ENCODE data around the gene PTPRD.

The PTPRD gene

GRCh38 chr9:10045598-10045997, 567.2 kb downstream of the PTPRD start:
- no peak for DNase-seq

- DNase-seq: no peak
These were observed 571.0 kb downstream of the PTPRD start for GRCh38 chr9:10041726-10042229.

- no peak for DNase-seq
These were observed 576.7 kb downstream of the PTPRD start for GRCh38 chr9:10036095-10036494.

GRCh38 chr9:10032166-10032565, 580.6 kb downstream of the PTPRD start:
- DNase-seq: no peak

- DNase-seq: no peak
These were observed 586.3 kb downstream of the PTPRD start for GRCh38 chr9:10026443-10026984.

GRCh38 chr9:10015755-10016154, 597.0 kb downstream of the PTPRD start:
- no peak for DNase-seq

- no peak for DNase-seq
These were observed 597.9 kb downstream of the PTPRD start for GRCh38 chr9:10014889-10015288.

- DNase-seq: no peak
These were observed 603.4 kb downstream of the PTPRD start for GRCh38 chr9:10009401-10009800.

GRCh38 chr9:10008101-10008799, 604.6 kb downstream of the PTPRD start:
- no peak for DNase-seq

- no peak for DNase-seq
These were observed 605.4 kb downstream of the PTPRD start for GRCh38 chr9:10007356-10007755.

- no peak for DNase-seq
These were observed 607.6 kb downstream of the PTPRD start for GRCh38 chr9:10005206-10005605.

- no peak for DNase-seq
These were observed 609.8 kb downstream of the PTPRD start for GRCh38 chr9:10003047-10003446.

GRCh38 chr9:10000669-10001068, 612.1 kb downstream of the PTPRD start:
- DNase-seq: no peak

GRCh38 chr9:9998491-9999287, 614.1 kb downstream of the PTPRD start:
- DNase-seq: no peak

GRCh38 chr9:9997585-9997984, 615.2 kb downstream of the PTPRD start:
- no peak for DNase-seq

GRCh38 chr9:9996259-9996658, 616.5 kb downstream of the PTPRD start:
- DNase-seq: no peak

- no peak for DNase-seq
These were observed 619.9 kb downstream of the PTPRD start for GRCh38 chr9:9992936-9993335.

- no peak for DNase-seq
These were observed 639.7 kb downstream of the PTPRD start for GRCh38 chr9:9973062-9973461.

- no peak for DNase-seq
These were observed 642.3 kb downstream of the PTPRD start for GRCh38 chr9:9970514-9970913.

- no peak for DNase-seq
These were observed 649.0 kb downstream of the PTPRD start for GRCh38 chr9:9963841-9964240.

- no peak for DNase-seq
These were observed 650.9 kb downstream of the PTPRD start for GRCh38 chr9:9961934-9962333.

- no peak for DNase-seq
These were observed 651.3 kb downstream of the PTPRD start for GRCh38 chr9:9961487-9961886.

- DNase-seq: no peak
These were observed 661.1 kb downstream of the PTPRD start for GRCh38 chr9:9951556-9952160.

- no peak for DNase-seq
These were observed 662.0 kb downstream of the PTPRD start for GRCh38 chr9:9950813-9951212.
